Stimulated activated CD4-positive, alpha-beta T cell treated with anti-CD3 and anti-CD28 coated beads, Interleukin-2, amount 100 ng/mL, for 24 hours (primary cell): ENCODE measurements around the gene DPF3.
"Not testable (repeated sequence)": the region's sequence is repeated elsewhere in the genome, so short reads cannot be mapped to it uniquely, and the experiment has no call there.

ENCODE experiments used
- DNase-seq, 2 donors: peaks; one replicate each; pipeline ENCODE4 v3.0.0-alpha.2; 2020

Gene DPF3

GRCh38 chr14:72758993-72759392, 134.9 kb downstream of the DPF3 start:
- DNase-seq: no peak

DNA sequence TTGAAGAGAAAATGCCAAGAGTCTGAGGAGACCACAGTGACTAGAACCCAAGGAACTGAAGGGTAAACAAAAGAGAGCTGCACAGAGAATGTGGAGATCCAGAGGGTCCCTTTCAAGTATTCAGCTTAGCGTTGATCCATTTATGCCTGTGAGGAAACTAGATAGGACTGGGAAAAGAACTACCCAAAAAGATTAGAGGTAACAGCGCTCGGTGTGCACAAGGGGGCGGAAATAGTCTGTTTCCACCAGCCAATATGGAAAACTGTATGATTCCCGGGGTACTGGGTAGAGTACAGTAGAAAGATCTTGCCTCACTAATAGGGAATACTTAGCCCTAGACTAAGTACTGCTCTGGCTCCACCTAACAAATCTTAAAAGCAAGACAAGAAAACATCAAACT, 135.5 kb downstream of the DPF3 start:
- DNase-seq: no peak

DNA sequence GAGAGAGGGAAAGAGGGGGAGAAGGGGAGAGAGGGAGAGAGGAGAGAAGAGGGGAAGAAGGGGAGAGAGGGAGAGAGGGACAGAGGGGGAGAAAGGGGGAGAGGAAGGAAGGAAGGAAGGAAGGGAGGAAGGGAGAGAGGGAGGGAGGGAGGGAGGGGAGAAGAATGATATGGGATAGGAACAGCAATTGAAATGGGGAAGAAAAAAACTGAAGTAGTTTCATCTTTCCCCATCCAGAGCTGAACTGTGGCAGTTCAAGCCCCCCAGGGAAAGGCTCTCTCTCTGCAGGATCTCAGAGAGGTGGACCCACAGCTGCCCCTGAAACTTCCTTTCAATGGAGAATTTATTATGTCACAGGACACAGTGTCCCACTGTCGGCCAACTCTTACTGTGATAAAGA, 136.9 kb downstream of the DPF3 start:
- DNase-seq: no peak

DNA sequence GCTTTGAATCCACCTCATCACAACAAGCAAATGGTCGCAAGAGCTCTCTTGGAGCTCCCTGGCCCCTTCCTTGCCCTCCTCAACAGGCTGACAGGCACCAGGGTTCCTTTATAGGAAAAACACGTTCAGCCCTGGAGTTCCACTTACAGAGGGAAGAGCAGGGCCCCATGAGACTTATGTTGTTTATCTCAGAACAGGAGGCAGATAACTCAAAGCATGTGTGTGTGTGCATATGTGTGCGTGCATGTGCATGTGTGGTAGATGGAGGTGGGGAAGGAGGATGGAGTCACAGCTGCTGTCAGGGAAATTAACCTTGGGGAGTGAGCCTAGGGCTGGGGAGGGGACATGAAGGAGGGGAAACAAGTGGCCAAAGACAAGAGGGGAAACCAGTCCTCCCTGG, 138.1 kb downstream of the DPF3 start:
- DNase-seq: no peak

DNA sequence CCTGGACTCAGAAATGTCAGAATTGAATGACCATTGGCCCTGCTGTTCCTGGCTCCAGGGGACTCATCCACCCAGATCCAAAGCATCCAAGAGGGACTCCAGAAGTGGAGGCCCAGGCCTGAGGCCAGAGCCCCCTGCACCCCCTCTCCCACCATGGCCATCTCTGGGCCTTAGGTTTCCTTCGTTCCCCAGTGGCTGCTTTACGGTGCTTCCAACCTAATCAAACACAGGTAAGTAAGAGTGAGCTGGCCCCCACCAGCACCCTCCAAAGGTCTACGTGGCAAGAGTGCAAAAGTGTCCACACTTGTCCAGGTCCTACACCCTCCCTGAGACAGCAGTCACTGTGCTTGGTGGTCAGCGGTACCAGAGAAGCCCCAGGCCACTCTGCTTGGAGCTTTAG, 139.0 kb downstream of the DPF3 start:
- DNase-seq: no peak

DNA sequence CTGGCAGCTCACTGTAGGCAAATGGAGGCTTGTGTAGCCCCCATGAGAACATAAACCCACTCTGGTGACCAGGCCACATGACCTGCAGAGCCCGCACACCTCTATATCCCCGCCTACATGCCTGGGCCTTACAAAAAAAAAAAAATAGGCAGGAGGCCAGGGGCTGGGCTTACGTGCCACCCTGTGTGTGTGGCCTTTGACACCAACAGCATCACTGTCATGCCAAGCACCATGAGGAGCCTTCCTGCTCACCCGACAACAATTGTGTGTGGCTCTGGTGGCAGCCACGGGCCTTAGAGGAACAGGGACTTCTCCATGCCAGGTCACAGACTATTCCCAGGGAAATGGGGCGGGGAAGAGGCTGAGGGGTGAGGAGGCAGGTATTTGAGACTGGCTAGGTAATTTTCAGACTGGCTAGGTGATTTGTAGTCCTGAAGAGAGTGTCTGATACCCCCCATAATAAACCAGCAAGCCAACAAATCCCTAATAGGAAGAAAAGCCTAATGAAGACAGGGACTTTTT, 140.0 kb downstream of the DPF3 start:
- DNase-seq: no peak

DNA sequence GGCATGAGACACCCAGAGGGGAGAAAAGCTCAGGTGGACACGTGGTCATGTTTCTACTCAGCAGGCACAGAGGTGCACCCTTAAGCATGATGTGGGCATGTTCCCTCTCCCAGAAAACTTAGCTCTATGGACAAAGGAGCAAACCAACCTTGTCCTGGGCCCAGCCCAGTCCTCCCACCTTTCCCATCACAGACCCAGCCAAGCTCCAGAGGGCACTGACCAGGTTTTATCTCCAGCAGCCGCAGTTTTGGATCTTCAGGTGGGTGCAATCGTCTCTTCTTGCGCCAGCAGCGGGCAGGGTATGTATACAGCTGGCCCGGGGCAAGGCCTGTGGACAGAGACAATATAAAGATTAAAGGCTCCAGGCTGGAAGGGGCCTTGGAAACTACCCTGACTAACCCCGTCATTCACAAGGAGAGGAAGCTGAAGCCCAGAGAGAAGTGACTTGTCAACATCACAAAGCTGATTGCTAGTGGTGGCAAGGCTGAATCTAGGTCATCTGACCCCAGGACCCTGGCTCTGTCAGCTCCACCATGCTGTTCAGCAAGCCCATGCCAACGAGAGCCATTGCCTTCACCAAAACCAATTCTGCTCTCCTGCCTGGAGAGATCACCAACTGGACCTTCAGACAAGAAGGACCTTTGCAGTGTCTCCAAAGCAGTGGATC, 140.7 kb downstream of the DPF3 start:
- DNase-seq: no peak

- no peak for DNase-seq
These were observed 141.9 kb downstream of the DPF3 start for GRCh38 chr14:72752034-72752412.

DNA sequence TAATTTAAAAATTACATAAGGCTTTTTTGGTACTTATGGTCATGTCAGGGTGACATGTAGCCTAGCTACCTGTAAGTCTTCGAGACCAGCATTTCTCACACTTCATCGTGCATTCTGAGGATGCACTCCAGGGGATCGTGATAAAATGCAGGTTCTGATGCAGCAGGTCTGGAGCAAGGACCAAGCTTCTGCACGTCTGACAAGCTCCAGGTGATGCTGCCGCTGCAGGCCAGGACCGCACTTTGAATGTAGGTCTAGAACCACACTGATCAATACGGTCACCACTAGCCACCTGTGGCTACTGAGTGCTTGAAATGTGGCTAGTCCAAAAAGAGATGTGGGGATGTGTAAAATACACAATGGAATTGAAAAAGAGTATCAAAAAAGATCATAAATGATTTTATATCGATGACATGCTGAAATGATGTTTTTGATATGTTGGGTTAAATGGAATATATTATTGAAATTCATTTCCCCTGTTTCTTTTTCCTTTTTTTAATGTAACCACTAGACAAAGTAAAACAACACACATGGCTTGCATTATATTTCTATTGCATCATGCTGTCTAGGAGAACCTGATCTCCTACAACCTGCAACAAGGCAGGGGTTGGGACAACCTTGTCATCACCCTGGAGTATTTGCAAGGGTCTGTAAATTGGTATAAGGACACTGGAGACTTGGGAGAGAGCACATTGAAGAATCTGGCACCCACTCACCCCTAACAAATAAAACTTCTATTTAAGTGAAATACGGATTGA, 142.4 kb downstream of the DPF3 start:
- no peak for DNase-seq

DNA sequence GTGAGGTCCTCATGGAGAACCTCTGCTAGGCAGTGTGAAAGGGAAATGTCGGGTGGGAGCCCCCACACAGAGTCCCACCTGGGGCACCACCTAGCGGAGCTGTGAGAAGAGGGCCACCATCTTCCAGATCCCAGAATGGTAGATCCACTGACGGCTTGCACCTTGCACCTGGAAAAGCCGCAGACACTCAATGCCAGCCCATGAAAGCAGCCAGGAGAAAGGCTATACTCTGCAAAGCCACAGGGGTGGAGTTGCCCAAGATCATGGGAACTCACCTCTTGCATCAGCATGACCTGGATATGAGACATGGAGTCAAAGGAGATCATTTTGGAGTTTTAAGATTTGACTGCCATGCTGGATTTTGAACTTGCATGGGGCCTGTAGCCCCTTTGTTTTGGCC, 145.0 kb downstream of the DPF3 start:
- not testable (repeated sequence) for DNase-seq

- DNase-seq: no peak
These were observed 146.2 kb downstream of the DPF3 start for GRCh38 chr14:72747652-72748051.

DNA sequence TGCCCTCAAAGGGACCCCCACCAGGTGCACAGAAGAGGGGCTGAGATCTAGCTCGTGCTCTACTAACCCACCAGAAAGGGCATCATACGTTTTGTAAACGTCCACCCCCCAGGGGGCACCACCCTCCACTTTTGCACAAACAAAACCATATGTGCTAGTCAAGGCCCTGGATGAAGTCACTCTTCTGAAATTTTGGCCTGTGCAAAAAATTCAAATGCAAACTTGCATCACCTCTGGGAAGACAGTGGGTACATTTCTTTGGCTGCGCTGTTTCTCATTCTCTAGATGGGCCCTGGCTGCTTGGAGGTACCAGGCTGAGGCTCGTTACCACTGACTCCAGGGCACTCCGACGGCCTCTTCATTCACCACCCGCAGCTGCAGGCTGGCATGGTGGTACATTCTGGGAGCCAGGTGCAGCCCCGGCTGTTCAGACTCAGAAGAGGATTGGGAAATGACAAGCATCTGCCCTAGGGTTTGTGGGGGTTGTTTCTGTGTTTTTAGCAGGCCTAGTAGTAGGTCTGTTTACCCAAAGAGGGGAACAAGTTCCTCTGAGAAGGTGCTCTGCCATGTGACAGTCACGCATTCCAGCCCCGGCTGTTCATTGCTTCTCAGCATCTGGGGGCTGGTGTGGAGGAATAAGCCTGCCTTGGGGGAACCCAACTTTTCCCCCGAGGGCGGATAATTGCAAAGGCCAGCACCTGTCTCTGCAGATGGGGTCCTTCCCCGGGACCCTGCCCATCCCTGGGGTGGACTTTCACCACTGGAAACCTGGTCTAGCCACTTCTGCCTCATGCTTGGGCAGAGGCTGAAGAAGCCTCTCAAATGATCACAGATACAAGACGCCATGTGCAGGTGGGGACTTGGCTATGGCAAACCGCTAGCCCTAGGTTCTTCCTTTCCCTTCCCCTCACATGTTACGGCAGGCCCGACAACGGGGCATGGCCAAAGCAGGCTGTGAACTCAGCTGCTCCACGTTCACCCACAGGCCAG, 147.6 kb downstream of the DPF3 start:
- no peak for DNase-seq

DNA sequence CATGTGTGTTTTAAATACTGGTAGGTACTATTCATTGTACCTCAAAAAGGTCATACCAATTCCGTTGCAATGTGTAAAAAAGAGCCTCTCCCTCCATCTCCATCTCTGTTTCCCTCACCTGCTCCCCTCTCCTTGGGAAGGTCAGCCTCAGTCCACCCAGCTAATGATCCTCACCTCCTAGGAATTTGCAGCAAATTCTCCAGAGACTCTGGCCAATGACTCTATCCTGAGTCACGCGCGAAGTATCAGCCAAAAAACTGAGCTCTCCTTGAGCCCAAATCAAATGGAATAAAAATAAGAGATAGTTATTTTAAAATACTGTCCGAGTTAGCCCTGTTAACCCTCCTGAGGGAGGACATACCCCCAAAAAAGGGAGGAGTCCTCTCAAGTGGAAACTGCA, 148.4 kb downstream of the DPF3 start:
- DNase-seq: no peak

- DNase-seq: no peak
These were observed 149.3 kb downstream of the DPF3 start for GRCh38 chr14:72744416-72745120.

- no peak for DNase-seq
These were observed 150.3 kb downstream of the DPF3 start for GRCh38 chr14:72743626-72744025.

GRCh38 chr14:72742838-72743195, 151.1 kb downstream of the DPF3 start:
- DNase-seq: no peak

DNA sequence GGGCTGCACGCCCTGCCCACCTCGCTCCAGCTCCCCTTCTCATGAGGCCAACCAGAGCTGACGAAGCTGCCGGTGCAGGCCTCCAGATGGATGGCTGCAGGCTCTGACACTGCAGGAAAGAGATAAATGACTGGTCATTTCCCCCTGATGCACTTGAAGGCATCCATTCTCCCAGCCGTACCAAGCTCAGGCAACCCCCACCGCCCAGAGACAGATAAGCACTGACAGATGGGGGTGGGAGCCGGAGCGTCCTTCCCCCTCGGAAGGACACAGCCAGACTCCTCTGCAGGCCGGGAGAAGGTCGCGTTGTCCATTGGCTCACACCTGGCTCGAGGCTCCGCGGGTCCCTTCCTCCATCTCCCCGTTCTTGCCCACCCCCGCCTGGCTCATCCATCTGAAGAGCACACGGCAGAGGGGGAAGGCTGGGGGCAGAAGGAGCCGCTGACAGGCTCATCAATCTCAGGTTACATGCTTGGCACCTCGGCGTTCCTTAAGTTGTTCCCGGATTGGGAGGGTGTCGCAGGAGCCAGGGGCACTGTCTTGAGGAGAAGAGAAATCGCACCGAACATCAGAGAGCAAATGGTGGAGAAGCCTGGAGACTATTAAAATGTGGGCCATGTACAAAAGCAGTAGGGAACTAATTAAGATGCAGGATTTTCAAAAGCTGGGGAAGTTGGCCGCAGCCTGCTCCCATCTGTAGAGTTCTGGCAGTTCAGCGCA, 151.6 kb downstream of the DPF3 start:
- no peak for DNase-seq

DNA sequence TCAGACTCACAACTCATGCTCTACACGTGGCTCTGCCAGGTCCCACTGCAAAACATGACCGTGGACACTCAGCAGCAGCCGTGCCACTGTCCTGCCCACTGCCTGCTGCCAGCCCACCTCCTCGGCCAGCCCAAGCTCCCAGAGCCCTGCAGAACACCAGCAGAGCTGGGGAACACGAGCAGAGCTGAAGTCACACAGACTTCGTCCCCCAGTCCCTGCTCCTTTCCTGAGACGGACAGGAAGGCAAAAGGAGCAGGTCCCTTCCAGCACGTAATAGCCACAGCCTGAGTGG, 152.1 kb downstream of the DPF3 start:
- DNase-seq: no peak

DNA sequence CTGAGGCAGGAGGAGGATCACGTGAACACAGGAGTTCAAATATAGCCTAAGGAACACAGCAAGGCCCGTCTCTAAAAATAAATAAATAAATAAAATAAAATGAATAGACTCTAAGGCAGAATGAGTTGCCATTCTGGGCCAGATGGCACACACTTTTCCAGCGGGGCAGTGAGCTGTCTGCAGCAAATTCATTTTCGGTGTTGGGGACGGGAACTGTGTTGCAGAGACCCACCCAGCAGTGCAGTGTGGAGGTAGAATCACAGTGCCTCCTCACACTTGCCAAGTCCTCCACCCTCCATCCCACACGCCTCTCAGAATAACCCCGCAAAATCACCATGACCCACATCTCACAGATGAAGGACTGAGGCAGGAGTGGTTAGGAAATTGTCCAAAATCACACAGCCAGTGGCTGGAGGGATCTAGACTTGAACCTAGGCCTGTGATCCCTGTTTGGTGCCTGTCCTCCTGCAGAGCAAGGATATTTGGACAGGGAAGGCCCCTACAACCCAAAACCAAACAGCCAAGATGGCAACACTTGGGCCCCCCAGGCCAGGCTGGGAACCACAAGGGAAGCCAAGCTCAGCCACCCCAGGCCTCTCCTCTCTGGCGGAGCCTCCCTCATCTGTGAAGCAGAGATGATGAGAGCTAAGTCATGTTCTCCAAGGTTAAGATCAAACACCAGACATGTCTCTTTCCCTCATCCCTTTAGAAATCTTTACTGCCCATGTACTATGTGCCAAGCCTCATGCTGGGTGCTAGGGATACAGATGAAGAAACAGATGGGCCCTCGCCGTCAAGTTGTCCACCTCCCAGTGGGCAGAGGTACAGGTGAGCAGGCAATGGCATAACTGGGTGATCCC, 152.7 kb downstream of the DPF3 start:
- DNase-seq: no peak

DNA sequence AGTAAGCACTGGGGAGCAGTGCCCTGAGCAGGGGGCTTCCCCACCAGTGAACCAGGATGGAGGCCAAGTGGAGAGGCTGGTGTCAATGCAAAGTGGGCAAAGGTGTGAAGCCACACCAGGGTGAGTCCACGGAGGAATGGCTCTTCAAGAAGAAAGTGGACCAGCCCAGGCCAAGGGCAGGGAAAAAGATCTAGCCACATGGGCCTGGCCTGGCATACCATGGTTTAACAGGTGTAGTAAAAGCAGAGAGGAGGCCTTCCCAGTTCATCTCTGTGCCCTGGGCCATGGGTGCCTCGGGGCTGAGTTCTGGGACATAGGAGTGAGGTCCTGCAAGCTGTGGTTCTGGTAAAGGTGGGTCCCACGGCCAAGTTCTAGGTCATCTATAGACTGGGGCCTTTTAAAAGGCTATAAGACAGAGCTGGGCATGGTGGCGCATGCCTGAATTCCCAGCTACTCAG, 153.4 kb downstream of the DPF3 start:
- no peak for DNase-seq
